HG02678 (cell line): ENCODE data around the gene PLD1.
"Not testable (repeated sequence)": the region's sequence is repeated elsewhere in the genome, so short reads cannot be mapped to it uniquely, and the experiment has no call there.

Source experiments
- ATAC-seq: cut with Tn5 transposase; IDR thresholded peaks from one replicate; pipeline ENCODE4 v1.9.1; 2021; ENCODE audit warnings: mild to moderate bottlenecking, moderate library complexity; ENCODE audit not compliant: unreplicated experiment

The PLD1 gene, protein sequence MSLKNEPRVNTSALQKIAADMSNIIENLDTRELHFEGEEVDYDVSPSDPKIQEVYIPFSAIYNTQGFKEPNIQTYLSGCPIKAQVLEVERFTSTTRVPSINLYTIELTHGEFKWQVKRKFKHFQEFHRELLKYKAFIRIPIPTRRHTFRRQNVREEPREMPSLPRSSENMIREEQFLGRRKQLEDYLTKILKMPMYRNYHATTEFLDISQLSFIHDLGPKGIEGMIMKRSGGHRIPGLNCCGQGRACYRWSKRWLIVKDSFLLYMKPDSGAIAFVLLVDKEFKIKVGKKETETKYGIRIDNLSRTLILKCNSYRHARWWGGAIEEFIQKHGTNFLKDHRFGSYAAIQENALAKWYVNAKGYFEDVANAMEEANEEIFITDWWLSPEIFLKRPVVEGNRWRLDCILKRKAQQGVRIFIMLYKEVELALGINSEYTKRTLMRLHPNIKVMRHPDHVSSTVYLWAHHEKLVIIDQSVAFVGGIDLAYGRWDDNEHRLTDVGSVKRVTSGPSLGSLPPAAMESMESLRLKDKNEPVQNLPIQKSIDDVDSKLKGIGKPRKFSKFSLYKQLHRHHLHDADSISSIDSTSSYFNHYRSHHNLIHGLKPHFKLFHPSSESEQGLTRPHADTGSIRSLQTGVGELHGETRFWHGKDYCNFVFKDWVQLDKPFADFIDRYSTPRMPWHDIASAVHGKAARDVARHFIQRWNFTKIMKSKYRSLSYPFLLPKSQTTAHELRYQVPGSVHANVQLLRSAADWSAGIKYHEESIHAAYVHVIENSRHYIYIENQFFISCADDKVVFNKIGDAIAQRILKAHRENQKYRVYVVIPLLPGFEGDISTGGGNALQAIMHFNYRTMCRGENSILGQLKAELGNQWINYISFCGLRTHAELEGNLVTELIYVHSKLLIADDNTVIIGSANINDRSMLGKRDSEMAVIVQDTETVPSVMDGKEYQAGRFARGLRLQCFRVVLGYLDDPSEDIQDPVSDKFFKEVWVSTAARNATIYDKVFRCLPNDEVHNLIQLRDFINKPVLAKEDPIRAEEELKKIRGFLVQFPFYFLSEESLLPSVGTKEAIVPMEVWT

DNA sequence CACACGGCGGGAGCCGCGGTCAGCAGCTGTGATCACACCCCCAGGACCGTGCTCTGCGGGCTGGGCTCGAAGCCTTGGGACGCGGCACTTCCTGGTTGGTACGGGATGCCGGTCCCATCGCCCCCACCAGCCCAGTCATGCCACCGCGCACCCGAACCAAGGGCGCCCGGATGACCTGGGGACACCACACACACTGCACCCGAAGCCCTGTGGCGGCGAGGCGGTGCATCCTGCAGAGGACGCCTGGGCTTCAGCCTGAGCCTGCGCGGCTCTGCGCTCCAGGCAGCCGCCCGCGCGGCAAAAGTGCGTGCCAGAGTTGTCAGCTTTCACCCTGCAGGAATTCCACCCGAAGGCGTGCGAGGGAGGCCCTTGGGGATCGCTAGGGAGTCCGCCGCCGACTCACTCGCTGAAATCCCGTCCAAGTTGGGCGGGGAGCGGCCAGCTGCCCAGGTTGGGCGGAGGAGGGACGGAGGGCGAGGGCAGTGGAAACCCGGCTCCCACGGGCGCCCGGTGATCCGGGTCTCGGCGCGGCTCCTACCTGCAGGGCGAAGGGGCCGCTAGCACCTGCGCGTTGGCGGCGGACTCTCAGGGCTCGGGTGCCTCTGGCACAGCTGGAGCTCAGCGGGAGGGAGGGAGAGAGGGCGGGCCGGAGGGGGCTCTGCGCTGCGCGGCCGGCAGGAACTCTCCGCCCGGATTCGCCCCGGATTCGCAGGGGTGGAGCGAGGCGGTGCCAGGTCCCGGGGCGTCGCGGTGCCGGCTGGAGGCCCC, at the start of gene PLD1:
Gene PLD1, minus strand, starts transcription at position 623 of the 768 bp plus-strand sequence. CDS start 72,432 bp downstream, outside the sequence.
- peak; percentile 63 for ATAC-seq

DNA sequence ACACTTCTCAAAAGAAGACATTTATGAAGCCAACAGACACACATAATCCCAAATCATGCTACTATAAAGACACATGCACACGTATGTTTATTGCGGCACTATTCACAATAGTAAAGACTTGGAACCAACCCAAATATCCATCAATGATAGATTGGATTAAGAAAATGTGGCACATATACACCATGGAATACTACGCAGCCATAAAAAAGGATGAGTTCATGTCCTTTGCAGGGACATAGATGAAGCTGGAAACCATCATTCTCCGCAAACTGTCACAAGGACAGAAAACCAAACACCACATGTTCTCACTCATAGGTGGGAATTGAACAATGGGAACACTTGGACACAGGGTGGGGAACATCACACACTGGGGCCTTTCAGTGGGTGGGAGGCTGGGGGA, 48.5 kb upstream of the PLD1 start:
- ATAC-seq: not testable (repeated sequence)

DNA sequence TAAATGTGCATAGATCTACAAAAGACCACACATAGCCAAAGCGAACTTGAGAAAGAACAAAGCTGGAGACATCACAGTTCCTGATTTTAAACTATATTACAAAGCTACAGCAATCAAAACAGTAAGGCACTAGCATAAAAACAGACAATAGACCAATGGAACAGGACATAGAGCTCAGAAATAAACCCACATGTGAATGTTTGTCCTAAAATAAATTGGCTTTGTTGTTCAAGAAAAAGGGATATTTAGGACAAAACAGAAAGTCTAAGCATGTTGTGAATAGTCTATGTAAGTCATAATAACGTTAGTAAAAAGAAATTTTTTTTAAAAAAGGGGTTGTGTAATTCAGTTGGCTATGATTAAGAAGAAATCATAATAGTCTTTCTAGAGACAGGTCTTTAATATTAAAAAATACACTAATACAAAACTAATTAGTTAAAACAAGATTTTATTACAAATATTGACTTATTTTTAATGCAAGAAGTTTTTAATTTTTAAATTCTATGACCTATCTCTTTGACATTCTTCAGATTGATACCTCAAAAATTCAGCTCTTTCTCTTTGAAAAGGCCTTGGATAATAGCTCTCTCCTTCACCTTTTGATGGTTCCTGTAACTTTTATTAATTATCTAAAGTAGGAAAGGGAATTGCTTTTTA, 44.5 kb upstream of the PLD1 start:
- no peak for ATAC-seq

DNA sequence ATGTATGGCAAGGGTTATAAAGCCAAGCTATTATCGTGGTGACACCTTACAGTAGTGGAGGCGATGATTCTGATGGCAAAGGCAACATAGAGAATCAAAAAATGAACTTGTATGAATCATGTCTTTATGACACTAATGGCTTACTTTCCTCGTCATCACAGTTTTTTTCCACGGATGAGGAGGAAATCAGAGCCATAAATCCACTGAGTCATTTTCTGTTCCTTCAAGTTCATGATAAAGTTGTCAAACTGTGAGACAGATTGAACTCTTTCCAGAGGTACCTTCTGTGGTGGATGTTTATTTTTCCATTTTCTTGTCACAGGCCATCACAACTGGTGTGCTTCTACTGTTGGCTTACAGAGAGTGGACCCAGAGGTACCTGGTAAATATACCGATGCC, 41.4 kb upstream of the PLD1 start:
- no peak for ATAC-seq

DNA sequence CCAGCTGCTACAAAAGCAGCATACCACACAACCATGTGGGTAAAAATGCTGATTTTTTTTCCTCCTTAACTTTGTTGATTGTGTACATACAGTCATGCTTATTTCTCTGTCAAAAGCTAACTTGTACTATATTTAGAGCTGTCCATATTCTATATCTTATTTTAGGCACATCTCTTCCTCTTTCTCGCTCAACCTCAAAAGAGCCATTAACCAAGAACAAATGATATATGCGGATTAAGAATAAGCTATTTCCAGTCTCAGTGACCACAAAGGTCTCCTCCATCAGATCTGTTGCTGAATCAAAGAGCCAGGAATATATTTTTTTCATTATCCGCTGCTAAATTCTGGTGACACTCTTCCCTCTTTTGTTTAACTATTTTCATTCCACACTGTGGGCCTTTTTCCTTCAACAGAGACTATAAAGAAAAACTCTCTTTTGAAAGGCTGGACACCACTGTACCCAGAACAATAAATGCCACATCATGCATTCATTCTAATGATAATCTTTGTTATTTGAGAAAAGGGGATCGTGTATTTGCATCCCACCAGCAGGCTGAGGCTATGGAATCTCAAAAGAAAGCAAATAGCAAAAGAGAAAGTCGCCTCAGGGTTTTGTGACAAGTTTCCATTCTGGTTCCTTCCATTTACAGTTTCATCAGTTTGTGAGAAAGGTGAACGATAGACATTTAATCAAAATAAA, 40.8 kb upstream of the PLD1 start:
- no peak for ATAC-seq

DNA sequence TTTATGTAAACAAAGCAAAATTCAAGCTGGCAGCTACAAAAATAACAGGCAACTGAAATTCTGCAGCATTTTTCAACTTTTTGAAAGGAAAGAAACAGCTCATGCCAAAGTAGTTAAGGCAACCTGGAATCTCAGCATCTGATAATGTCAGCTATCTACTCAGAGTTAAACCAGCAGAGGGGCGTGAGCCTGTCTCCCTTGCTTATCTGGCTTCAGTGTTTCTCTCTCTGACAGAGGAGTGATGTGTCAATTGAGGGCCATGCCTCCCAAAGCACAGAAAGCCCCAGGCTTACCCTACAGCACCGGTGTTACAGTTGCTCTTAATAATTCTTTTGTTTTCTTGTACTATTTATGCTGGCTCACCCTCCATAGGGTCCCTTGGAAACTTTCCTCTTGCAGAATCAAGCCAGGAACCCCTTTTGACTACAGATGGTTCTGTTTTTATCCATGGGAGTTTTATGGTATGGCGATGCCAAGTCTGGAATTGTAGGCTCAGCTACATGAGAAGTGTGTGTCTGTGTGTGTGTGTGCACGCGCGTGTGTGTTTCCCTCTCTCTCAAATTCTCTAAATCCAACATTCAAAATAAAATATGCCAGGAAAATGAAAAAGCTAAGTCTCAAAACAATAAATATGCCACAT, 40.2 kb upstream of the PLD1 start:
- no peak for ATAC-seq

DNA sequence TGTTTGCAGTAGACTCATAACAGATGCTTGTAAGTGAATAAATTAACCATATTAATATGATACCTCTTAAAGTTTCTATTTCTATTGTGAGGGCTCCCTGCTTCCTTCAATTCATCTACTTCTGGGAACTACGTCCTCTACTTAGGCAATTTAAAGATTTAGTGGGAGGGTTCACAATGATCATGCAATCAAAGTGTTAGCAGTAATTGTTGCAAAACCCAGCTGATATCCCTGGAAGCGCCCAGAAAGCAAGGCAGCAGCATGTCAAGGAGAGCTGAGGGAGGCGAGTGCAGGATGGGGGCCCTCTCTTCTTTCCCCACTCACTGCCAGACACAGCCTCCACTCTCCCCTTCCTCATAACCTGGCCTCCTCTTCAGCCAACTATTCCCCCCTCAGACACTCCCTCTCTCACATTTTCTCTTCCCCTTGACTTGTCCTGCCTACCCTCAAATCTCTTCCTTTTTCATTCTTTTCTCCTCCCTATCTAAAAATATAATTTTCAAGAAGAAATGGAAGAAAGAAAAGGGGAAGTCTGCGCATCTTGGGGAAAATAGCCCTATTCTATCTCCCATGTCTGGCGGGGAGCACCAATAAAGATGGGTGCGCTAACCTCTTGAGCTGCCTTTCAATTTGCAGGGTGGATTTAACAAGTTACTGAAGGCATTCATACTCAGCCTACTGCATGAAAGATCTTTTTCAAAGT, 39.5 kb upstream of the PLD1 start:
- ATAC-seq: no peak

DNA sequence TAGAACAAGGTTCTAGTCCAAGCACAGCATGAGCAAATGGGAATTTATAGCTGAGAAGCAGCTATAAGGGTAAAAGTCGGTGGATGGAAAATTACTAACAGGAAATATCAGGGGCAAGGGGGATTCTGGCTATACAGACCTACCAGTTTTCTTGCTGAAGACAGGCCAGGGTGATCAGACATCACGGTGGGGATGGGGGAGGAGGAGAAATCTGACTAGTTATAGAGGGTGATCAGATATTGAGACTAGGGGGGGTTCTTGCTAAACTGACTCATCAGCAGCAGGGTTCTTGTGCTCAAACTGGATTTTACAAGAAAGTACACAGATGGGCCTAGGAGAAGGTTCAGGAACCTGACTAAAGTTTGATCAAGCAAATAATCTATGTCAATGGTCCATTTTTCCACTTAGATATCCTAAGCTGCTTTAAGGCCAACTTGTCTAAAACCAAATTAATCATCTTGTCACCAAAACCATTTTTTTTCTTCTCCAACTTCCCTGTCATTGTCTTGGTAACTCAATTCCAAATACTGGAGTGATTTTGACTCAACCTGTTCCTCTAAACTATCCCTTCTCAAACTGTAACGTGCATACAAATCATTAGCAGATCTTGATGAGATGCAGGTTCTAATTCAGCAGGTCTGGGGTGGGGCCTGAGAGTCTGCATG, 37.4 kb upstream of the PLD1 start:
- ATAC-seq: no peak

DNA sequence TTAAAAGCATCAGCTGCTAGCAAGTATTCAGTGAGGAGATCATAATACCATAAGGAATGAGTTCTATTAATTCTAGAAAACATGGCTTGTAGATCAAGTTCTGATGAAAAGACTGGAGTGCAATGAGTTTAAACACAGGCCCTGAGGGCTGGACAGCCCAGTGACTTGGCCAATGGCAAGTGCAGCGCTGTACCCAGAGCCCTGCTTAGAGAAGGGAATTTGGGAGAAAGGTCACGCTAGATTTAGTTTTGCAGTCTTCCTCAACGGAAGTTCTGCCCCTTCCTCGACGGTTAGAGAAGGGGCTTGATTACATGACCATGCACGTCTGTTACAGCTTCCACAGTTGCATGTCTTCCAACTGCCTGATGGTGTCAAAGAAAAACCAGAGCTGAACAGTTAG, 36.9 kb upstream of the PLD1 start:
- no peak for ATAC-seq

DNA sequence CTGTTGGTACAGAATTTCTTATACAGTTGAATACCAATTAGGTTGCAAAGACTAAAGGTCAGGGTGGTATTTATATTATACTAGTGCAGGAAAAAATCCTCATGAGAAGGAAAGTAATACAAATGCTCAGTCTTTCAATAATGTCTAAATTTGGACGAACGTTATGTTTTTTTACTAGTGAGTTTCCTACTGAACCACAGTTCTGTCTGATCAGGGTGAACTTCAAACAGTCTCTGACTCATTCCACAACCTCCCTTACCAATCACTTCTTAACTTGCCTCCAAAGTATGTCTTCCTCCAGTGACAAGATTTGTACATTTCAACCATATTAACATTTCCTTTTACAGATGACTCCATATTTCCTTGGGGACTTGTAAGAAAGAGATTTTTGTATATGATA, 36.3 kb upstream of the PLD1 start:
- ATAC-seq: peak; percentile 98

DNA sequence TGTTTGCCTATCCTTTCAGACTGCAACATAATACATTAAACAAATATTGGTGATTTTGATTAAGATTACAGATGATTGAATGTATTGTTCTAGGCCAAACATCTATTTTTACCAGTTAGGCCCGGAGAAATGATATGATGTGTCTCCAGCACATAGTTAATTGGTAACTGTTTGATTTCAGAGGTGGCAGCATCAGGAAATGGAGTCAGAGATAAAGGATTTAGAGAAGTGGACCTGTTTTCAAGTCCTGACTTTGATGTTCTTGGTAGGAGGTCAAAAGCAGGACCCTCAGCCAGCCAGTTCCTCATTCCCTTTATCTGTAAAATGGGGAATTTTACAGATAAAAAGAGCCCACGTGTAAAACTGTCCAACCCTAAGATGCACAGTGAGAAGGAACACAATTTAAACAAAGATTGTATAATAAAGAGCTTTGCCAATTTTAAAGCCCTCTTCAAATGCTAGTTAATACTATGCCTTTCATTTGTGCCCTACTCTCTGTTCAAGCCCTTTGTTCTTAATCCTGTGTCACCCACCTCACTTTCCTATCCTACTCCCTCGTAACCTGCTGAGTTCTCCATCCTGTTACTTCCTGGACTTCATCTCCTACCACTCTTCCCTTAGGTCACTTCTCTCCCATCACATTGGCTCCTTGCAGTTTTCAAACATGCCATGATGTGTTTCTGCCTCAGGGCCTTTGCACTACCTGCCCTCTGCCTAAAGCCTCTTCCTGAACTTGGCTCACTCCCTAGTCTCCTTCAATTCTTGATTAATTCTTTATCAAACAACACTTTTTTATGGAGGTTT, 35.4 kb upstream of the PLD1 start:
- no peak for ATAC-seq

DNA sequence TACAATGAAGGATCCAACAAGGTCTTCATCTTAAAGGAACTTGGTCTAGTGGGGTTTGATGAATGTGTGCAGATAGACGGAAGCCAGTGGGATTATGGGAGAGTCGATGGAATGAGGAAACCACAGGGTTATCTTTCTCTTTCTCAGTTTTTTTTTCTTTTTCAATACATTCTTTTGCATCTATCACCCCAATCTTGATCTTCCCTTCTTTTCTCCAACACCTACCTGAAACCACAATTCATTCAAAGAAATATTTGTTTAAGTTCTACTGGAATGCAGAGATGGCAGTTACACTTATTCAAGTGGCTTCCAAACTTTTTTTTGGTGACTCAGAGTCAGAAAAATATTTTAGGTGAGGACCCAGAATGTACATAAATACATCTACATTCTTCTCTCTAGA, 34.6 kb upstream of the PLD1 start:
- ATAC-seq: no peak

DNA sequence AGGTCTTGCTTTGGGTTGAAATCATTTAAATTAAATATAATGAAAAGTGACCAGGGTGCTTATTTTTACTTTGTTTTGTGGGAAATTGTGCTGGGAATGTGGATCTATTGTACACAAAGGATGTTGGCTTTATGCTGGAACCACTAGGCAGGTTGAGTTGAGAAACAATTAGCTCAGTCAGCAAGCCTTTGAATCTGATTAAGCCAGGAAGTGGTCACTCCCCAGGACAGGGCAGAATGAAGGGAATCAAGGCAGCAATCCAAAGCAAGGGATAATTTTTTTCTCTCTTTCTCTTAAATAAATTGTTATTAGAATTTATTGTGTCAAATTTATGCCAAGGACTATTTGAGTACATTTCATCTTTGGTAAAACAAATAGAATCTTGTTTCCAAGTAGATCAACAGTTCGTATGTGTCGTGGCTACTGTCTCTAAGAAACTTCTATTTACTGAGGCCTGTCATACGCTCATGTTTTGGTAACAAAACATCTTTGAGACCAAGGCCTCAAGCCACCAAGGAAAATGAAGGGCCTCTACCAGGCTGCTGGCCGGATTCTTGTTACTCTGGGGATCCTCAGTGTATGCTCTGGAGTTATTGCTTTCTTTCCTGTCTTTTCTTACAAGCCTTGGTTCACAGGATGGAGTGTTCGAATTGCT, 32.7 kb upstream of the PLD1 start, which contains the start of gene TMEM212:
Gene TMEM212, plus strand, starts transcription at position 486 of the 655 bp plus-strand sequence. Its CDS starts 35 bp downstream, at position 521.
- no peak for ATAC-seq

DNA sequence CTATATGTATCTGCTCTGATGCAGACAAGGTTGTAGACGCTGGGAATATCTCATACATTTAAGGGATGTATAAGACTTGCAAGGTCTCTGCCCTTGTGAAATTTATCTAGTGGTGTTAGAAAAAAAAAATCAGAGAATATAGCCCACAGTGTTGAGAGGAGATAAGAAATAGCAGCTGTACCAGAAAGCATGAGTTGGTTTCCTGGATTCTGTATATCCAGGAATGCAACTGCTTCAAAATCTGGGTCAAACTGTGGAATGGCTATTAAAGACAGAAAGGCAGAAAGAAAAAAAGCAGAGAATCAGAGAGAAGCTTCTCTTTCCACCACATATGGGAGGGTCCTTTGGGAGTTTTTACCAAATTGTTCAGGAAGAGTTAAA, 31.3 kb upstream of the PLD1 start:
- no peak for ATAC-seq

DNA sequence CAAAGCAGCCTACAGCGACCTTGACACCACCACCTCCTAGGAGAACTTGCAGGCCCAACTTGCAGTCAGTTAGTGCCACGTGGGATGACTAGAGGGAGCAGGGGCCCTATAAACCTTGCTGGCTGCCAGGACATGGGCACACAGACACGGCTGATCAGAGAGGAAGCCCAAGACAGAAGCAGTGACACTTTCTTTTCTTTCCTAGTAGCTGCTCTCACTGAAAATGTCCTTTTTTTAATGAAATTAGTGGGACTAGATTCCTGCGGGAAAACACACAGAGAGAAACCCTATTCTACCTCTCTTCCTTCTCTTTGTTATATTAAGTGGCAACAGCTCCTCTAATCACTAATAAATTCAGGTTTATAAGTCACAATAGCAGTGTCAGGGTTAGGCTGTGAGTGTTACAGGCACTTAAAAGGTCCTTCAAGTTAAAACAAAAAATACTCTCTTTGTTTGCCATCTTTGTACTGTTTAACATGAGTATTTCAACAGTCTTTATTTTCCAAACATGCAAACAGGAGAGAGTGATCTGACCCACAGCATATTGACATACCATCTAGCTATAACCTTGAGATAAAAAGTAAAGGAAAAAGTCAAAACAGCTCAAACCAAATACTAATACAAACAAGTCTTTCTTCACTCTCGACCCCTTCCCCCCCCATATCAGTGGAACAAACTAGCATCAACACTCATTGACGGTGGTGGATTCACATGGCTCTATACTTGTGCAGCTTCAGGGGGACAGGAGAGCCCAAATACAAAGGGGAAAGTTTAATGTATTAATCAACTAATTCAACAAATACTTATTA, 30.7 kb upstream of the PLD1 start:
- ATAC-seq: no peak

DNA sequence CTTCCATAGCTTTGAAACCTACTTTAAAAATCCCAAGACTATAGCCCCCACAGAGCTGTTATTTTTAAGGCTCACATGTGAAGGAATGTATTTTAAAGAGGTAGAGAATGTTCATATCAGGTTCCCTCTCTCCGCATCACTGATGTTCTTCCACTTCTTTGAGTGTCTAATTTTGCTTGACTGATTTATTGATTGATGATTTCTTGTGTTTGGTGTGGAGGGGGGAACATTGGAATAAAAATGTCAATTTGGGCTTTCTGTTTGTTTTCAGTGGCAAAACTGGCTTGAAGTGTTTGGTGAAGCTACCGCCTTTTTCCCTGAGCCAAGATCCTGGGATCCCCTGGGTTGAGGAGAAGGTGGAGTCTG, 30.1 kb upstream of the PLD1 start:
- ATAC-seq: no peak
